HG03439 (cell line): Measurements from ENCODE around the gene MTCL3.
A peak's percentile ranks its signal among the peaks of the same experiment; 100 is the strongest.

Experiments
- ATAC-seq: cut with Tn5 transposase; IDR thresholded peaks from one replicate; pipeline ENCODE4 v1.9.1; 2021; ENCODE audit warnings: mild to moderate bottlenecking, moderate library complexity; ENCODE audit not compliant: unreplicated experiment

The MTCL3 gene

GRCh38 chr6:127475135-127475822, 43.9 kb downstream of the MTCL3 start:
- no peak for ATAC-seq

GRCh38 chr6:127471379-127472255, 47.5 kb downstream of the MTCL3 start:
- ATAC-seq: no peak

GRCh38 chr6:127468936-127469335, 50.2 kb downstream of the MTCL3 start:
- ATAC-seq: no peak

GRCh38 chr6:127466416-127466815, 52.7 kb downstream of the MTCL3 start:
- ATAC-seq: no peak

- peak; percentile 85 for ATAC-seq
Measured at GRCh38 chr6:127464881-127465459, 54.2 kb downstream of the MTCL3 start.

GRCh38 chr6:127464161-127464880, 54.8 kb downstream of the MTCL3 start:
- no peak for ATAC-seq

GRCh38 chr6:127463056-127463455, 56.1 kb downstream of the MTCL3 start:
- no peak for ATAC-seq

GRCh38 chr6:127462376-127462775, 56.8 kb downstream of the MTCL3 start:
- no peak for ATAC-seq

GRCh38 chr6:127460465-127460864, 58.7 kb downstream of the MTCL3 start:
- no peak for ATAC-seq

GRCh38 chr6:127459231-127459641, 59.9 kb downstream of the MTCL3 start, which contains the start of gene KIAA0408:
Gene KIAA0408 (minus strand): TSS chr6:127459389. CDS start chr6:127453981, 5,408 bp downstream.
- ATAC-seq: no peak

GRCh38 chr6:127458817-127459216, 60.3 kb downstream of the MTCL3 start:
- no peak for ATAC-seq

GRCh38 chr6:127458222-127458621, 60.9 kb downstream of the MTCL3 start:
- ATAC-seq: no peak

- no peak for ATAC-seq
Measured at GRCh38 chr6:127457456-127458064, 61.6 kb downstream of the MTCL3 start.

- no peak for ATAC-seq
Measured at GRCh38 chr6:127456465-127456864, 62.7 kb downstream of the MTCL3 start.

- ATAC-seq: no peak
Measured at GRCh38 chr6:127453845-127454619, 65.1 kb downstream of the MTCL3 start.

GRCh38 chr6:127452803-127453202, 66.3 kb downstream of the MTCL3 start:
- ATAC-seq: no peak

GRCh38 chr6:127451388-127451787, 67.7 kb downstream of the MTCL3 start:
- no peak for ATAC-seq

GRCh38 chr6:127447780-127448179, 71.4 kb downstream of the MTCL3 start:
- no peak for ATAC-seq

GRCh38 chr6:127446356-127446755, 72.8 kb downstream of the MTCL3 start:
- ATAC-seq: no peak

- no peak for ATAC-seq
Measured at GRCh38 chr6:127441881-127442280, 77.3 kb downstream of the MTCL3 start.
